ENCODE results near the gene MYO16.
"Not testable (repeated sequence)": the region's sequence is repeated elsewhere in the genome, so short reads cannot be mapped to it uniquely, and the experiment has no call there.

MYO16 gene

DNA sequence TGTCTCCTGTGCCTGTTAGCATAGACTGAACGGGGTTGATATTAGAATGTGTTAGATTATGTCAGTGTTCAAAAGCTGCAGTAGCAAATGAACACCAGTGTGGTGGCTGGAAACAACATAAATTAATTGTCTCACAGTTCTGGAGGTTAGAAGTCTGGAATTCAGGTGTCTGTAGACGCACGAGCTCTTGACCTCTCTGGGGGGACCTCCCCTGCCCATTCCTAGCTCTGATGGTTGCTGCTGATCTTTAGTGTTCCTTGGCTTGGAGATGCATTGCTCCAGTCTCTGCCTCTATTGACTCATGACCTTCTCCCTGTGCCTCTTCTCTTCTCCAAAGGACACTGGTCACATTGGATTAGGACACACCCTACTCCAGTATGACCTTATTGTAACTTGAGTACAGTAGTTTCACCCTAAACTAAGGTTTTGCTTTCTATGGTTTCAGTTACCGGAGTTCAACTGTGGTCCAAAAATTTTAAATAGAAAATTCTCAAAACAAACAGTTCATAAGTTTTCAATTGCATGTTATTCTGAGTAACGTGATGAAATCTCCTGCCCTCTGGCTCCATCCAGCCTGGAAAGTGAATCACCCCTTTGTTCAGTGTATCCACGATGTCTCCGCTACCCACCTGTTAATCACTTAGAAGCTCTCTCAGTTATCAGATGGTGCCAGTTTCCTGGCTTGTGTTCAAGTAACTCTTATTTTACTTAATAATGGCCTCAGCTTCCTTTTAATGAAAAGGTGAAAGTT is 273.2 kb downstream of the MYO16 start:
- DNase-seq (ENCODE audit: extremely low read depth, low read depth), result no peak
- TF ChIP-seq, protein P1, sequence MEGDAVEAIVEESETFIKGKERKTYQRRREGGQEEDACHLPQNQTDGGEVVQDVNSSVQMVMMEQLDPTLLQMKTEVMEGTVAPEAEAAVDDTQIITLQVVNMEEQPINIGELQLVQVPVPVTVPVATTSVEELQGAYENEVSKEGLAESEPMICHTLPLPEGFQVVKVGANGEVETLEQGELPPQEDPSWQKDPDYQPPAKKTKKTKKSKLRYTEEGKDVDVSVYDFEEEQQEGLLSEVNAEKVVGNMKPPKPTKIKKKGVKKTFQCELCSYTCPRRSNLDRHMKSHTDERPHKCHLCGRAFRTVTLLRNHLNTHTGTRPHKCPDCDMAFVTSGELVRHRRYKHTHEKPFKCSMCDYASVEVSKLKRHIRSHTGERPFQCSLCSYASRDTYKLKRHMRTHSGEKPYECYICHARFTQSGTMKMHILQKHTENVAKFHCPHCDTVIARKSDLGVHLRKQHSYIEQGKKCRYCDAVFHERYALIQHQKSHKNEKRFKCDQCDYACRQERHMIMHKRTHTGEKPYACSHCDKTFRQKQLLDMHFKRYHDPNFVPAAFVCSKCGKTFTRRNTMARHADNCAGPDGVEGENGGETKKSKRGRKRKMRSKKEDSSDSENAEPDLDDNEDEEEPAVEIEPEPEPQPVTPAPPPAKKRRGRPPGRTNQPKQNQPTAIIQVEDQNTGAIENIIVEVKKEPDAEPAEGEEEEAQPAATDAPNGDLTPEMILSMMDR (IDR thresholded peaks at IDR 0.05; ENCODE audit: low read depth, low read length), result no peak

DNA sequence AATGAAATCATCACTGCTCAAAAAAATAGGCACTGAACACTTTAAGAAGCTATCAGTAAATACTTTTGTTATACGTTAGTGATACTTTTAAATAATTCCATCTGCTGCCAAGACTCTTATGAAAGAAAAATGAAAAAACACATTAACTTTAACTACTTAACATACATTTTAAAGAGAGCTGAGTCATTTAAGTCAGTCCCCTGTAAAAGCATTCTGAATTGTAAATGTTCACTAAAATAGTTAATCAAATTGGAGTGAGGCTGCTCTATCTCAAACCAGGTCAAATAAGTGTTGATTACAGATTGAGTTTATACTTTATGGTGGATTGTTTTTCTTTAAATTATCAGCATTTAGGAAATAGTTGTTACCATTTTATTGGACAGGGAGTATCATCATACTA is 274.2 kb downstream of the MYO16 start:
- no peak for DNase-seq (ENCODE audit: extremely low read depth, low read depth)
- TF ChIP-seq, protein P1 (IDR thresholded peaks at IDR 0.05; ENCODE audit: low read depth, low read length), result no peak

DNA sequence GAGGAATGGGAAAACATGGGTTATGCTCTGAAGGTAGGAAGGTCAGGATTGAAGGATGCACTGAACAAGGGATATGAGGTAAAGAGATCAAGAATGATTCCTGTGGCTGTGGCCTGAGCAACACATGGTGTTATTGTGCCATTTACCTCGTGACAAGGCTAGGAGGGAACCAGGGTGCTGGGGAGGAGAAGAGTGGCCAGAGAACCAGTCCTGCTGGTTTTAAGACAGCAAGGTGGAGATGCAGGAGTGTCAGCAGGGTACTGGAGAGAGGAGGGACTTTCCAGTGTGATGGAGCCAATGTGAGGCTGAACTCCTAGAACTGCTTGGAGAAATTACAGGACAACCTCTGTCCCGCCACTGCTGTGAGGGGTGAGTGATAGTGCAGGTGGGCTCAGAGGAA is 282.4 kb downstream of the MYO16 start:
- DNase-seq (ENCODE audit: extremely low read depth, low read depth), result no peak
- TF ChIP-seq, protein P1 (IDR thresholded peaks at IDR 0.05; ENCODE audit: low read depth, low read length), result no peak

DNA sequence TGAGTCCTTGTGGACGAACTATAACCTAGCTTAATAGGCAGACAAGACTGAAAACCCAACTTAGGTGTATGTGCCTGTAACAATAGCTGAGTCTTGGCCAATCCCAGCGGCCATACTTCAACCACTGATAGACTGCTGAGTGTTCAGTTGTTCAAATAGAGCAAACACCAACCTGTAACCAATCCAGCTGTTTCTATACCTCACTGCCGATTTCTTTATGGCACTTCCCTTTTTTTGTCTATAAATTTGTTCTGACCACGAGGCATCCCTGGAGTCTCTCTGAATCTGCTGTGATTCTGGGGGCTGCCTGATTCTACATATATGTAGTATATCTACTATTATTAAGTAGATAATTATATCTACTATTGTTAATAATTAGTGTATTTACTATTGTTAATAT is 284.3 kb downstream of the MYO16 start:
- DNase-seq (ENCODE audit: extremely low read depth, low read depth), result not testable (repeated sequence)

DNA sequence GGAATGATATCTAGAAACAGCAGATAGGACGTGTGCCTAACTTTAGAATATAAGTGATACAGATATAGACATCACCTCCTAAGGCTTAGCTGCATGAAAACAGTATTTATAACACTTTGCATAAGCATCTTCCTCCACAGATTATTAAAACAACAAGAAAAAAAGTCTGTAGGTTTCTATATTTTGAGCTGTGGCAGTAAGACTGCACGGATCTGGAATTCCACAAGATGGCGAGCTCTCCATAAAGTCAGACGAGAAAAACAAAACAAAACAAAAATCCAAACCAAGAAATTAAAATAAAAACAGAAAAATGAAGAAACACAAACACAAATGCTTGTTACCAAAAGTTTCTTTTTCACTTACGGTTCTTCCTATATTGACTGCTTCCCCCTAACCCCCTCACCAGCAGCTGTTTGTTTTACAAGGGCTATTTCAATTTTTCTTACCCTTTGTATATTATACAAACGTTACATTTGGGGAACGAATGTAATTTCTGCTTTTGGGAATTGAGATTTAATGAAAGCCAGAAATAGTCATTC is 285.8 kb downstream of the MYO16 start:
- TF ChIP-seq, protein P1 (IDR thresholded peaks at IDR 0.05; ENCODE audit: low read depth, low read length), result peak; percentile 83
- no peak for DNase-seq (ENCODE audit: extremely low read depth, low read depth)

DNA sequence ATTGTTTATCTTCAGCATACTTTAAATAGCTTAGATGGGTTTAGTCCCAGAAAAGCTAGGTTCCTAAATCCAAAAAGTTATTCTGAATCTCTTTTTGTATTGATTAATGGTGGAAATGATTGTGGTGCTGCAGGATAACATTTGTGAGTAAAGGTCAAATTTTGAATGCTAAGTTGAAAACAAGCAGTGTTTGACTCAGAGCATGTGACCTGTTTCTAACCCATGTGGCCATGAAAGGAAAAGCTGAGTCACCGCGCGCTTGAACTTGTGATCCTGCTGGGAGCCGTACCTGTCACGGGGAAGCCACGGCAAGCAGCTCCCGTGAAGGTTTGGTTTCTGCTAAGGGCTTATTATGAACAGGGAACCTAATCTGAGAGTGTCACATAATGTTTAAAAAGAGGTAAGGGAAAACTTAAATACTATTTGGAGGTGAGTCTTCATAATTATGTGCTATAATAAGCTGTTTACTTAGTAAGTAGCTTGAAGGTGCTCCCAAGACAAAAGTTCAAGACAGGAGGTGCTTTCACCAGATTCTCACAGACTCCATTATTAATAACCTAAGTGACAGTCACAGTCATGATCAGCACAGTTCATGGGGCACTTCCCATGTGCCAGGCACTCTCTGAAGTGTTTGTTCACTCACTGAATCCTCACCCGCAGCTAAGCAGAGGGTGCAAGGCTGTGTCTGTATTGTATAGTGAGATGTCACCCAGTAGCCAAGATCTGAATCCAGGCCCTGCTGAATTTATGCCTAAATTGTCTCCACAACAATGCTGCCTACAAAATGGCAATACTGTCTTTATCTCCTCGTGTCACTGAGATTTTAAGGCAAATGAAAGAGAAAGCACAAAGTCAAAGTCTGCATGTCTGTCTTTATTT is 286.5 kb downstream of the MYO16 start:
- DNase-seq (ENCODE audit: extremely low read depth, low read depth), result peak; percentile 85
- TF ChIP-seq, protein P1 (IDR thresholded peaks at IDR 0.05; ENCODE audit: low read depth, low read length), result no peak

DNA sequence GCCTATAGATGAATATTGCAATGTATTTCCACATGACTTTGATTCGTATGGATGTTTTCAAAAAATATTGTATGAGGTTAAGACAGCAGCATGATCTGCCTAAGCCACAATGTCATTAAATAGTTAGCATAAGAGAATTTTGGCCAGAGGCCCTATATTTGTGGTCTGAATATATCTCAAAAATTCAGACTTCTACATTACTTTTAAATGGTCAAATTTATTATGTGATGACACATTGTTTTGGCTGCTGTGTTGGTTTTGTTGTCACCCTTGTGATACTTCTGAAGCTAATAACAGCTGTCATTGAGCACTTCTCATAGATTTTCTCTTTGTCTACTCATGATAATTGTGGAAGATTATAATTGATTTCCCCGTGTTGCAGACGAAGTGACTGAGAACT is 288.2 kb downstream of the MYO16 start:
- DNase-seq (ENCODE audit: extremely low read depth, low read depth), result no peak
- TF ChIP-seq, protein P1 (IDR thresholded peaks at IDR 0.05; ENCODE audit: low read depth, low read length), result no peak
